ENCODE results near the gene DPP7. TPM values are rescaled to one million over a fixed set of nuclear protein-coding genes. Genes with fewer than 3 reads are reported as not detected.

The DPP7 gene
- total RNA-seq, 1 donor from 2014 or later = 137 TPM

GRCh38 chr9:137160716-137161557 is 46.4 kb upstream of the DPP7 start:
- no peak for TF ChIP-seq CTCF (IDR thresholded peaks at IDR 0.05; ENCODE audit: insufficient read depth, low read length, poor library complexity, severe bottlenecking)
- H3K4me3 ChIP-seq (ENCODE audit: low read depth, low read length) = no peak overlapping the region
- H3K36me3 ChIP-seq (ENCODE audit: control insufficient read depth, insufficient read depth, low read length) = no peaks in the 10 kb centered on the region
- H3K27me3 ChIP-seq (ENCODE audit: control insufficient read depth, insufficient read depth, low read length) = peaks cover 95% of the 10 kb centered on the region
- no peak for DNase-seq (ENCODE audit: low read depth)

DNA sequence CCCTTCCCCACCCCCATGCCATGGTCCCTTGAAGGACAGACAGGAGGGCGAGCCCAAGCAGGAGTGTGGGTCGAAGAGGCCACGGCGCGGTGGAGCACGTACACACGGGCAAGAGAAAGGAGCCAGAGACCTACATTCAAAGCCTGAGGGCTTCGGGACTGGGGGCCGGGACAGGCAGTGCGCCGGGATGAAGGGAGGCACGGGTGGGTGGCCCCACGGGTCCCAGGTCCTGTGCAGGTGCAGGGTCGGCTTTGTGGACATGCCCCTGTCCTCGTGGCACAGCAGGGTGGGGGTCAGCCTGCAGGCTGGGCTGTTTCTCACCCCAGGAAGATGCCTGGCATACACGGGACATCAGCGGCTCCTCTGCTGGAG is 45.5 kb upstream of the DPP7 start:
- no peak overlapping the region for H3K4me3 ChIP-seq (ENCODE audit: low read depth, low read length)
- DNase-seq (ENCODE audit: low read depth) = no peak
- TF ChIP-seq CTCF (IDR thresholded peaks at IDR 0.05; ENCODE audit: insufficient read depth, low read length, poor library complexity, severe bottlenecking) = no peak
- H3K27me3 ChIP-seq (ENCODE audit: control insufficient read depth, insufficient read depth, low read length) = peaks cover 92% of the 10 kb centered on the region
- H3K36me3 ChIP-seq (ENCODE audit: control insufficient read depth, insufficient read depth, low read length) = no peaks in the 10 kb centered on the region

DNA sequence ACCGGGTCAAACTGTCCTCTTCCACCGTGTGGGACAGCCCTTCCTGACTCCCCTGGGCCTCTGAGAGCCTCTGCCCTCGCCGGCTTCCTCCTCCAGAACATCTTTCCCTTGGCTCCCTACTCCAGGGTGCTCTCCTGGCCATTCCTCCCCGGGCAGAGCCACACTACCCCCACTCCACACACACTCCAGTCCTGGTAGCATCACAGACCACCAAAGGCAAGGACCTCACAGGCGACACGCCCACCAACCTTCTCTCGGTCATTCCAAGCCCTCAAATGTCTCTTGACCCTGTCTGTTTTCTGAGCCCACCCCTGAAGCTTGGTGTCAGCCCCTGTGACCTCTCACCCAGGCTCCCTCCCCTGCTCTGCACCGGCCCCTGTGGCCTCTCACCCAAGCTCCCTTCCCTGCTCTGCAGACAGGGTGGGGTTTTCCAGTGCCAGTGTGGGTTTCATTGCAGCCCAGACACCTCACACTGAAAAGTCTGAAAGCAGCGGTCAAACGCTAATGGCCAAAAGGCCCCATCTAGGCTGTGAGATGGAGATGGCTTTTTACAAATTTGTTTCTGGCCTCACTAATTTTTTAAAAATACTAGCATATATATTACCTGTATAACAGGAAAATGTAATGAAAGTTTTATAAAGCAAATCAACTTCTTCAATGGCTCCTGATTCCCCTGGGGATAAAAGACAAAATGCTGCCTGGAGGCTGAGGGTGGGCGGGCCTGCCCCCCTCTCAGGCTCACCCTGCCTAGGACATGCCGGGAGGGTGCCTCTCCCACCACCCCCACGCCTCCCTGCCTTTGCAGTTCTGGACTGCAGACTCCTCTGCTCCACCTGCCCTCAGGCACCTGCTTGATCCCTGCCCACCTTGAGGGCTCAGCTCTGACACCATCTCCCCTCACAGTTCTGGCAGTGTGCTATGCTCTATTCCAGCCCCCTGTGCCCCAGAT is 44.8 kb upstream of the DPP7 start:
- H3K27me3 ChIP-seq (ENCODE audit: control insufficient read depth, insufficient read depth, low read length) = peaks cover 88% of the 10 kb centered on the region
- H3K4me3 ChIP-seq (ENCODE audit: low read depth, low read length) = no peak overlapping the region
- no peak for DNase-seq (ENCODE audit: low read depth)
- no peak for TF ChIP-seq CTCF (IDR thresholded peaks at IDR 0.05; ENCODE audit: insufficient read depth, low read length, poor library complexity, severe bottlenecking)
- no peaks in the 10 kb centered on the region for H3K36me3 ChIP-seq (ENCODE audit: control insufficient read depth, insufficient read depth, low read length)

- Histone ChIP-seq H3K27me3 (ENCODE audit: control insufficient read depth, insufficient read depth, low read length) (peaks cover 80% of the 10 kb centered on the region), H3K36me3 (ENCODE audit: control insufficient read depth, insufficient read depth, low read length) (no peaks in the 10 kb centered on the region), H3K4me3 (ENCODE audit: low read depth, low read length) (no peak overlapping the region)
- TF ChIP-seq CTCF (IDR thresholded peaks at IDR 0.05; ENCODE audit: insufficient read depth, low read length, poor library complexity, severe bottlenecking) = no peak
- no peak for DNase-seq (ENCODE audit: low read depth)
Measured at GRCh38 chr9:137158625-137159024, 44.1 kb upstream of the DPP7 start.

- Histone ChIP-seq H3K4me3 (ENCODE audit: low read depth, low read length) (no peak overlapping the region), H3K27me3 (ENCODE audit: control insufficient read depth, insufficient read depth, low read length) (peaks cover 72% of the 10 kb centered on the region)
- no peak for TF ChIP-seq CTCF (IDR thresholded peaks at IDR 0.05; ENCODE audit: insufficient read depth, low read length, poor library complexity, severe bottlenecking)
Measured at GRCh38 chr9:137157618-137158415, 43.3 kb upstream of the DPP7 start.

More at GRCh38 chr9:137157618-137158415, 43.3 kb upstream of the DPP7 start:
- no peak for DNase-seq (ENCODE audit: low read depth)
- H3K36me3 ChIP-seq (ENCODE audit: control insufficient read depth, insufficient read depth, low read length) = no peaks in the 10 kb centered on the region

All from kidney epithelial cell (primary cell).